Epidermal melanocyte (primary cell): ENCODE data around the gene KCNJ18.
"Not testable (repeated sequence)": the region's sequence is repeated elsewhere in the genome, so short reads cannot be mapped to it uniquely, and the experiment has no call there.

Experiments used
- DNase-seq: peaks from one replicate; pipeline ENCODE4 v3.0.0; 2011; ENCODE audit warnings: low spot score; ENCODE audit not compliant: insufficient read length

Gene KCNJ18

GRCh38 chr17:21670361-21671155 is 21.8 kb upstream of the KCNJ18 start:
- not testable (repeated sequence) for DNase-seq

GRCh38 chr17:21671437-21671836 is 20.9 kb upstream of the KCNJ18 start:
- not testable (repeated sequence) for DNase-seq

GRCh38 chr17:21671871-21672270 is 20.5 kb upstream of the KCNJ18 start:
- not testable (repeated sequence) for DNase-seq

GRCh38 chr17:21673451-21674241 is 18.7 kb upstream of the KCNJ18 start:
- not testable (repeated sequence) for DNase-seq

GRCh38 chr17:21674242-21674731 is 18.0 kb upstream of the KCNJ18 start:
- DNase-seq = no peak

- not testable (repeated sequence) for DNase-seq
Observed at GRCh38 chr17:21674891-21675738, 17.2 kb upstream of the KCNJ18 start.

GRCh38 chr17:21675739-21676130 is 16.6 kb upstream of the KCNJ18 start:
- DNase-seq = not testable (repeated sequence)

- DNase-seq = no peak
Observed at GRCh38 chr17:21676281-21677111, 15.8 kb upstream of the KCNJ18 start.

GRCh38 chr17:21677126-21677910 is 15.0 kb upstream of the KCNJ18 start:
- DNase-seq = no peak

- no peak for DNase-seq
Observed at GRCh38 chr17:21677911-21678310, 14.4 kb upstream of the KCNJ18 start.

GRCh38 chr17:21678393-21679081 is 13.8 kb upstream of the KCNJ18 start:
- DNase-seq = no peak

- DNase-seq = no peak
Observed at GRCh38 chr17:21679256-21680146, 12.8 kb upstream of the KCNJ18 start.

- no peak for DNase-seq
Observed at GRCh38 chr17:21680366-21680765, 12.0 kb upstream of the KCNJ18 start.

- not testable (repeated sequence) for DNase-seq
Observed at GRCh38 chr17:21680850-21681351, 11.4 kb upstream of the KCNJ18 start.

GRCh38 chr17:21681576-21681975 is 10.7 kb upstream of the KCNJ18 start:
- DNase-seq = not testable (repeated sequence)

- not testable (repeated sequence) for DNase-seq
Observed at GRCh38 chr17:21682130-21682529, 10.2 kb upstream of the KCNJ18 start.

GRCh38 chr17:21683142-21683712 is 9.1 kb upstream of the KCNJ18 start:
- not testable (repeated sequence) for DNase-seq
